NB4 (cell line): Measurements from ENCODE around the gene KPNB1.

Experiments
- DNase-seq: peaks from one replicate; pipeline ENCODE4 v3.0.0; 2010; ENCODE audit warnings: low read depth
- H3K4me3 ChIP-seq: one replicate; pipeline ENCODE4 v1.5.1; 2011; ENCODE audit warnings: mild to moderate bottlenecking, low read depth, low read length, moderate library complexity
- CTCF ChIP-seq: IDR thresholded peaks from one replicate; pipeline ENCODE4 v1.5.1; 2012; ENCODE audit warnings: low read depth, low read length
- MYC ChIP-seq: IDR thresholded peaks from 2 replicates; pipeline ENCODE4 v1.6.1; 2011; ENCODE audit warnings: low read depth, low read length
- POLR2A ChIP-seq: IDR thresholded peaks from 2 replicates; pipeline ENCODE4 v1.6.1; 2011; ENCODE audit warnings: mild to moderate bottlenecking; ENCODE audit not compliant: insufficient read length; ENCODE audit errors: extremely low read depth
- TF ChIP-seq, protein P1 (sequence below): IDR thresholded peaks from 2 replicates; pipeline ENCODE4 v1.6.1; 2011; ENCODE audit warnings: low read depth, low read length

The KPNB1 gene

DNA sequence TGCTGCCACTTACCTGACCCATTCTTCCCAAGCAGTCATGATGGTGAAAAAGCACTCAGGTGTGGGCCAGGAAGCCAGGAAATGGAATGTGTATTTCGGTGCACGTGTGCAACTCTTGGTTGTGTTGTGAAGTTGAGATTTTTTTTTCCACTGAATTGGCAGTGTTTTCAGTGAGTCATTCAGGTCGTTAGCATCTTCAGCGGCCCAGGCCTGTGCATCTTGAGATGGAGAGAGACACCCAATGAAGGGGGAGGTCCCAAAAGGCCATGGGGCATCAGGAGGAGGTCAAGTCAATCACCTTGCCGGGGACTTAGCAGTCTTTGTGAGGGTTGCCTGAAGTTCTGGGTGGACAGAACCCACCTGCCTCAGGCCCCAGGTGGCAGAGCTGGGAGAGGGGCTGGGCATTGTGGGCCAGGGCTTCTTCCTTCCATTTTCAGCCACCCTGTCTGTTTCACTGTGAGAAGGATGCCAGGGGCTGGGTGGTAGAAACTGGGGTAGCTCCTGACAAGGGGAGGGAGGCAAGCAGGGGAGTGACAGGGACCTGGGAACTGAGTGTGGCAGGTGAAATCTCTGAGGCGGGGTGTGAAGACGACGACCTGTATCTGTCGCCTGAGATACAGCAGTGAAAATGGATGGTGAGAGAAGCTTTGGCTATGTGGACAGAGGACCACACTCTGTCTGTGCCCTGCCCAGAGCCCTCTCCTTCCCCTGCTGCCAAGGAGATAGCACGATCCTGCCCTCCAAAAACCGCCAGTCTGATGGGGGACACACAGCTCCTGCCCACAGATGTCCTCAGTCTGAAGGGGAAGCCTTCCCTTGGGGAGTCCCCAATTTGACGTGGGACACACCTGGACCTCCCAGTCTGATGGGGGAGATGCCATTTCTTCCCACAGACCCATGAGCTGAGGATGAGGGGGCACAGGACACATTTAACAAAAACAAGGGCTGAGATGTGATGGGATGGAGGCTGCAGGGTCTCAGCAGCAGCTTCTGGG is 56.1 kb downstream of the KPNB1 start:
- DNase-seq = no peak
- H3K4me3 ChIP-seq = no peak overlapping the region
- TF ChIP-seq, protein P1, sequence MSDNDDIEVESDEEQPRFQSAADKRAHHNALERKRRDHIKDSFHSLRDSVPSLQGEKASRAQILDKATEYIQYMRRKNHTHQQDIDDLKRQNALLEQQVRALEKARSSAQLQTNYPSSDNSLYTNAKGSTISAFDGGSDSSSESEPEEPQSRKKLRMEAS = no peak
- no peak for TF ChIP-seq POLR2A
- no peak for TF ChIP-seq MYC
- TF ChIP-seq CTCF = no peak

GRCh38 chr17:47707056-47707804 is 57.5 kb downstream of the KPNB1 start:
- TF ChIP-seq MYC = no peak
- TF ChIP-seq POLR2A = no peak
- TF ChIP-seq, protein P1 = no peak
- no peak for TF ChIP-seq CTCF
- no peak for DNase-seq
- no peak overlapping the region for H3K4me3 ChIP-seq

DNA sequence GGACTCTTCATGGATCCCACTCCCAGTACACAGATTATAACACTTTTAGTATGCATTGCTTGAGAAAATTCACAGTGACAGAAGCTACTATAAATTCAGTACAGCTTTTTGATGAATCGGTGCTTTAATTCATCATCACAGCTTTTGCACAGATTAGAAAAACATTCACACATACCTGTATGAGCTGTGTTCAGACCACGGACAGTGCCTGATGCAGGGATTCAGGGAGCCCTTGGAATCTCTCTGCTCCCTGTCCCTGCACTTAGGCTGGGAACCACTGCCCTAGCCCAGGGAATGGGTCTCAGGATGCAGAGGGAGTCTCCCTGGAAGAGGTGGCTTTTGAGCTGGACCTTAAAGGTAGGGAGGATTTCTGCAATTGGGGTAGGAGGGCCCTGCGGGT is 58.2 kb downstream of the KPNB1 start:
- H3K4me3 ChIP-seq = no peak overlapping the region
- TF ChIP-seq POLR2A (no peak), MYC (no peak), CTCF (no peak)
- TF ChIP-seq, protein P1 = no peak
- DNase-seq = no peak

DNA sequence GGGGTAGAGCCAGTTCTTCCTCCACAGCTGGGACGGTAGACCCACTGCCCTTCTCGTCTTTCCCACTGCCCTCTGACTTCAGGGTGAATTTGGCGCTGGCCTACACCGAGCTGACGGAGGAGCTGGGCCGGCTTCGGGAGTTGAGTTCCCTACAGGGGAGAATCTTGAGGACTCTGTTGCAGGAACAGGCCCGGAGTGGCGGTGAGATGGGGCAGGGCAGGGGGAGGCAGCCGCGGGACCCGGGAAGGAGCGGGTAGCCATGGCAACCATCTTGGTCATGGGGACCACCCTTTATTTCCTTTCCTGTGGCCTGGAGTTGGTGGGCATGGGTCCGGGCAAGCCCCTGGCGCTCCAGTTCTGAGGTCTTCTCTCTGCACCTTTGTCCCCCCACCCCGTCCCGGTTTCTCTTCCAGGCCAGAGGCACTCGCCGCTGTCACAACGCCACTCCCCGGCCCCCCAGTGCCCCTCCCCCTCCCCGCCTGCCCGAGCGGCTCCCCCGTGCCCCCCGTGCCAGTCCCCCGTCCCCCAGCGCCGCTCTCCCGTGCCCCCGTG is 58.7 kb downstream of the KPNB1 start:
- TF ChIP-seq CTCF = no peak
- no peak for TF ChIP-seq POLR2A
- no peak for TF ChIP-seq MYC
- TF ChIP-seq, protein P1 = no peak
- DNase-seq = no peak
- no peak overlapping the region for H3K4me3 ChIP-seq

GRCh38 chr17:47708864-47709541 is 59.3 kb downstream of the KPNB1 start:
- DNase-seq = no peak
- TF ChIP-seq MYC = no peak

More at GRCh38 chr17:47708864-47709541, 59.3 kb downstream of the KPNB1 start:
- H3K4me3 ChIP-seq = no peak overlapping the region
